Retinal pigment epithelial cell (primary cell): ENCODE results near the gene CSMD2.

Experiments
- DNase-seq: peaks from one replicate; pipeline ENCODE4 v3.0.0-alpha.2; 2010; ENCODE audit warnings: low read depth
- H3K4me3 ChIP-seq: 2 replicates; pipeline ENCODE4 v1.5.1; 2011; ENCODE audit warnings: mild to moderate bottlenecking, low read length, control low read depth, moderate library complexity
- CTCF ChIP-seq: conservative IDR thresholded peaks from 2 replicates; pipeline ENCODE4 v1.5.1; 2011; ENCODE audit warnings: low read depth, low read length, control low read depth, inconsistent platforms

CSMD2 gene

DNA sequence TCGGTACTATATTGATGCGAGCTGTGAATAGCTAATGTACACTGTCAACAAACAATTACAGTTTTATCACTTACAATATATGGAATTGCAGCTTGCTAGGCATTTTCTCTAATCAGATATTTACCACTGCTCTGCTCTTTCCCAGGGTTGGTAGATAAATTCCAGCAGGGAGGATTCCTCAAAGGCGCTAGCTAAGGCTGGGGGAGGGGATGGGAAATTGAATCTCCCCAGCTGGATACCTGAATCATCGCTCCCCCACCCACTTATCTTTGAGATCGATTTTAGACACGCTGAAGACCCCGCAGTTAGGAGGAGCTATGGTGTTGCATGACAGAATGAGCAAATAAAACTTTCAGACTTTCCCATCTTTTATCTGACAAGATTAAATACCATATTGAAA lies 127.2 kb downstream of the CSMD2 start:
- no peak for DNase-seq
- H3K4me3 ChIP-seq = no peak overlapping the region
- no peak for TF ChIP-seq CTCF

DNA sequence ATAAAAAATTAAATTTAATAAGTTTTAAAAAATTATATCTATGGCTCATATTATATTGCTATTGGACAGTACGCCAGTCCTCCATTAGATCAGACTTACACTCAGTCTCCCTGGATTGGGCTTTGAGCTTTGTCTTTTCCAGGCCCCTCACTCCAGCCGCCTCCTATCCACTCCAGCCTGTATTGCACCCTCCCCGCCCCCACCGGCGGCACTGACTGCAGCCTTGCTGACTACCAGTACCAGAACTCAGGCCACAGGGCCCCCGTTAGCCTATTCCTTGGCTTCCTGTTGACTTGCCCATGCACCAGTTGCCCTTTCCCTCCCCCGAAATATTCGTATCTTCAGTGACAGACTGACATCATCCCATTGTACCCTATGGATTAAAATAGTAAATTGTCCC lies 127.9 kb downstream of the CSMD2 start:
- H3K4me3 ChIP-seq = no peak overlapping the region
- DNase-seq = no peak
- no peak for TF ChIP-seq CTCF

DNA sequence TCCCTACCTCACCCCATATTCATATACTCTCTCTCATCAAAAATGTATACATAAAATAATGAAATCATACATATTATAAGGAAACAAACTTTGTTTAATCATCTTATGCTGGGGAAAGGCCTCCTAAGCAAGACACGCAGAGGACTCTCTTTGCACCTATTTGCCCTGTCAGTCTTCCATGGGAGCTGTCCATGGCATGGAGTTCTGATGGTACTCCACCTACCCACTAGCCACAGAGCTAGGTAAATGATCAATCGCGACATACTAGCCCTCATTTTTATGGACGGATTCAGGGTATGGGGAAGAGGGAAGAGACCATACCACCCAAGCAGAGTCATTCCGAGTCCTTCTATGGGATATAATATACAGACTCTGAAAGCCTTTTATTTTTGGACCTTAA lies 131.0 kb downstream of the CSMD2 start:
- DNase-seq = no peak
- no peak for TF ChIP-seq CTCF
- H3K4me3 ChIP-seq = no peak overlapping the region

- H3K4me3 ChIP-seq = no peak overlapping the region
- TF ChIP-seq CTCF = no peak
- no peak for DNase-seq
Measured at GRCh38 chr1:34029954-34030353, 135.1 kb downstream of the CSMD2 start.

DNA sequence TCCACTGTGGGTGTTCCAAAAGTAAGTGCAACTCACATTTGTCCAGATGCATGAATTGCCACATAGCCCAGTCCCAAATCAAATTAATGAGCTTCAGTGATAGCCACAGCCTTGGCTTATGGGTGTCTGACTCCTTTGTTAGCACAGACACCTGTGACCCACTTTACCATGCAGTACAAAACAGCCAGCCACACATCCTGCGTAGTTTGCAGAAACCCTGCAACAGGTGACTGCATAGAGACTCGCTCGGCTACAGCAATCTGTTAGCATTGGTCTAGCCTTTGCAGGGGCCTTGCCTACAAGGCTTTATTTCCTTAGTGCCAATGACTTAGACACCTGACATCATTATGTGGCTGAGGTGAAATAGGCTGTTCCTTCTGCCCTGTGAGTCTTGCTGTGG lies 135.5 kb downstream of the CSMD2 start:
- H3K4me3 ChIP-seq = no peak overlapping the region
- DNase-seq = no peak
- TF ChIP-seq CTCF = no peak

DNA sequence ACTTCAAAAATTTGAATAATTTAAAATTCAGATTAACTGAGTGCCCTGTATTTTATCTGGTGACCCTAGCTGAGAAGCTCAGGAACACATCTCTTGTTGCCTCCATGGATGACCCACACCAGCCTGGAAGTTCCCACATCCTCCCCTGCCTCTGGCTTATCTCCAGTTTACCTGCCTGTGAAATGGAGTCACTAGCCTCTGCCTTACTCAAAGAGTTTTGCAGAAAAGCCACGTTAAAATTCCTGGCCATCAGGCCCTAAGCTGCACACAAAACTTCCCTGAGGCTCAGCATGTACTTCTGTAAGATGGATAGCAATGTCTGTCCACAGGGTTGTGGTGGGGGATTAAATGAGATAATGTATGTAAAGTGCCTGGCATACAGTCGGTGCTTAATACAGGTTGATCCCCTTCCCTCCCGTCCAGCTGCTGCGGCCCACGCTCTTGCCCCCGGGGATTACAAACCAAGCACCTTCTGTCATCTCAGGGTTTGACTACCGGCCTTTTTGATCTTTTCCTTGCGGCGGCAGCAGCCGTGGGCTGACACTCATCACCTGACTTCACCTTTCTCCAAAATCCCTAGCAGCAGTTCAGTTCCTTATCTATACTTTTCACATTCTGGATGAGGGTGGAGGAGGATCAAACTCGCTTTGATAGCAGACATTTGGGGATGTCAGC lies 136.5 kb downstream of the CSMD2 start:
- H3K4me3 ChIP-seq = no peak overlapping the region
- no peak for TF ChIP-seq CTCF
- no peak for DNase-seq

DNA sequence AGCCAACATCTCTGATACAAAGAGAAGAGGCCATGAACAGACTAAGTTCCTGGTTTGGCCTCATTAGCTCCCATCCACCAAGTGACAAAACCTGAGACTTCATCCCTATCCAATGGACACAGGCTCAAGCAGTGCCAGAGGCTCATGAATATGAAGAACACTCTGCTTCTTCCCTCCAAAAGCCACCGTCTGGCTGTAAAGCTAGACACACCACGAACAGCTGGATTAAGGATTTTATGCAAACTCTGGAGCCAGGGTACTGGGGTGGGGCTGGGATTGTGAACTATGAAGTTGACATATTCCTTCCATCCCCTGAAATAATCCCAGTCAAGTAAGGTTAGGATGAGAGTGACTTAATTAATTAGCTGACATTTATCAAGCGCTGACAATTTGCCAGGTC lies 139.4 kb downstream of the CSMD2 start:
- no peak for DNase-seq
- H3K4me3 ChIP-seq = no peak overlapping the region
- no peak for TF ChIP-seq CTCF
